Measurements from ENCODE around the gene SLC39A3.

DNA sequence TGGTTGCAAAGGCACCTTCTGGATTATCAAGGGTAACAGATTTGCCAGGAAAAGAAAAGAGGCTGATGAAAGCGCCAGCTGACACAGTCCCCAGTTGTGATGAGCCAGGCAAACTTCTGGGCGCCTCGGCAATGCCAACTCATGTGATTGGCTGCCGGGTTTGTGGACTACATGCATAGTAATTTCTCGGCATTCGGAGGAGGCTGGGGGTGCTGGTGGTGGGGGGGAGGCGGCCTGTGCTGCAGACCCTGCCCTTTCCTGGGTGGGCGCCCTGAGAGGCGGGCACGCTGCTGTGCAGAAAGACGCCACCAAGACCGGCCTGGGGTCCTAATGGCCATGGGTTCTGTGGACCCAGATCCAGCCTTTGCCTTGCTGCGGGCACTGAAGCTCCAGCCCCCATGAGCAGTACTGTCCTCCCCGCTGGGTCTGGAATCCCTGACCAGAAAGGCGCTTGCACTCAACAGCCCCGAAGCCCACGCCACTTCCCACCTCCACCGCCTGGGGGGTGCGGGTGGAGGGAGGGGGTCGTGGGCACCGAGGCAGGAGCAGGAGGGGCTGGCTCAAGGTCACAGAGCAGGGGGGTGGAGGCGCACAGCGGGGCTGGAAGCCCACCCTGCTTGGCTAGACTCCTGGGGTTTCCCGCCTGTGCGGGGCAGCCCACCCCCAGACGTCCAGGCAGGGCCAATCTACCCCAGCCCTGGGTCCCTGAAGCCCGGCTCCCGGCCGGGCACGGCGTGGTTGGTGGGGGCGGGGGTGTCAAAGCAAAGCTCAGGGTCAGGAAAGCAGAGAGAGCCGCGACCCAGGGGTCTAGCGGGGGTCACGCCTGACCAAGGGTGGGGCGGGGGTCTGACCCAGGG, 19.7 kb downstream of the SLC39A3 start:
- TF ChIP-seq POLR2A (IDR thresholded peaks at IDR 0.05; ENCODE audit: low read depth, low read length) (no peak), POLR2AphosphoS5 (IDR thresholded peaks at IDR 0.05; ENCODE audit: low read depth, low read length) (no peak), SPI1 (IDR thresholded peaks at IDR 0.05; ENCODE audit: low read depth, low read length) (no peak), TAF1 (IDR thresholded peaks at IDR 0.05; ENCODE audit: low read depth, low read length) (no peak)

Measured in GM12891 (cell line).